Measurements from ENCODE around the gene ARPC3.
"Not testable (repeated sequence)": the region's sequence is repeated elsewhere in the genome, so short reads cannot be mapped to it uniquely, and the experiment has no call there.

ARPC3 gene

DNA sequence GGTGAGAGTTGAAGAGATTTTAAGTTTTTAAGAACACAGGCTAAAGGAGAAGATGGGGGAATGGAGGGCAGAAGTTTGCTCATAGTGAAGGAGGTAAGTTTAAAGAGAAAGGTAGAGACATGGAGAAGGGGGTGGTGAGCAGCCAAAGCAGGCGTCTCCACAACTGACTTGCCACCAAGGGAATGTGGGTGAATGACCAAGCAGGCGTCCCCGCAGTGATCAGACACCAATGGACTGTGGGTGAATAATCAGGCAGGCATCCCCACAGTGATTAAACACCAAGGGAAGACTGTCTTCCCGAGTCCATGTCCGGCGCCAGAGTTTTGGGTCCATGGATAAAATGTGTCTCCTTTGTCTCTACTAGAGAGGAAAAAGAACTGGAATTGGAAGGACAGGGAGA lies 40.1 kb downstream of the ARPC3 start:
- not testable (repeated sequence) for DNase-seq

DNA sequence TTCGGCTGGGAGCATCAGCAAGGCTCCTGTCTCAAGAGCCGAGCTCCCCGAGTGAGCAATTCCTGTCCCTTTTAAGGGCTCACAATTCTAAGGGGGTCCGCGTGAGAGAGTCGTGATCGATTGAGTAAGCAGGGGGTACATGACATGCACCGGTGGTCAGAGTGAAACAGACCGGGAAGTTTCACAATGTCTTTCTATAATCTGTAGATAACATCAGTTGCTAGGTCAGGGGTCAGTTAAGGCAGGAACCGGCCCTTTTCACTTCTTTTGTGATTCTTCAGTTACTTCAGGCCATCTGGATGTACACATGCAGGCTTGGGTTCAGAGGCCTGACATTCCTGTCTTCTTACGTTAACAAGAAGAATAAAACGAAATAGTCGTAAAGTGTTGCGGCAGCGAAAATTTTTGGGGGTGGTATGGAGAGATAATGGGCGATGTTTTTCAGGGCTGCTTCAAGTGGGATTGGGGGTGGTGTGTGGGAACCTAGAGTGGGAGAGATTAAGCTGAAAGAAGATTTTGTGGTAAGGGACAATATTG lies 44.9 kb downstream of the ARPC3 start:
- not testable (repeated sequence) for DNase-seq

DNA sequence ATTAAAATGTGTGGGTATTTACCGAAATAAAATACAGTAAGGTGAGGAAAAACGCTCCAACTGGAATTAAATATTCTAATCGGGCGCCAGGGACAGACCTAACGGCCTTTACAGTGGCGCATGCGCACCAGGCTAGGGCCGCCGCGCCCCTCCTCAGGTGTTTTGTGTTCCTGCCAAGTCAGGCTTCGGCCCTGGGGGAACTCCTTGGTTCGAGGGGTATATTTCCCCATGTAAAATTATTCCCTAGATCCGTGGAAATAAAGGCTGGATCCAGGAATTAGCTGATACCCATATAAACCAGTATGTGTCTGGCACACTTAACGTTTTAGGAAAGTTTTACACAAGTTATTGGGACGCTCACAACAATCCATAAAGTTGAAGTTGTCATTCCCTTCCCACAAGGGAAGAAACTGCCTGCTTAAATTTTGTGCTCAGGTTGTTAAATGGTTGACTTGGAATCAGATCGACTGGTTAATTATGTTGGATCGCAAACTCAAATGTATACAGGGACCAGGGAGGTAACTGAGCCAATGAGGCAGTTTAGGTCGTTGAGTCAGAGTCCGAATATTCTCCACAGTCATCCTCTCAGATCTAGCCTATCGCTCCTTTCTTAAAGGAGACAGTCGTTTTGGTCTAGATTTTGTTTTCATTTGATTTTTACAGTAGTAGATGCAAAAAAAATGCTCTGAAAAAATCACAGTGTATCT lies 46.0 kb downstream of the ARPC3 start:
- peak; percentile 80 to 84 for DNase-seq

DNA sequence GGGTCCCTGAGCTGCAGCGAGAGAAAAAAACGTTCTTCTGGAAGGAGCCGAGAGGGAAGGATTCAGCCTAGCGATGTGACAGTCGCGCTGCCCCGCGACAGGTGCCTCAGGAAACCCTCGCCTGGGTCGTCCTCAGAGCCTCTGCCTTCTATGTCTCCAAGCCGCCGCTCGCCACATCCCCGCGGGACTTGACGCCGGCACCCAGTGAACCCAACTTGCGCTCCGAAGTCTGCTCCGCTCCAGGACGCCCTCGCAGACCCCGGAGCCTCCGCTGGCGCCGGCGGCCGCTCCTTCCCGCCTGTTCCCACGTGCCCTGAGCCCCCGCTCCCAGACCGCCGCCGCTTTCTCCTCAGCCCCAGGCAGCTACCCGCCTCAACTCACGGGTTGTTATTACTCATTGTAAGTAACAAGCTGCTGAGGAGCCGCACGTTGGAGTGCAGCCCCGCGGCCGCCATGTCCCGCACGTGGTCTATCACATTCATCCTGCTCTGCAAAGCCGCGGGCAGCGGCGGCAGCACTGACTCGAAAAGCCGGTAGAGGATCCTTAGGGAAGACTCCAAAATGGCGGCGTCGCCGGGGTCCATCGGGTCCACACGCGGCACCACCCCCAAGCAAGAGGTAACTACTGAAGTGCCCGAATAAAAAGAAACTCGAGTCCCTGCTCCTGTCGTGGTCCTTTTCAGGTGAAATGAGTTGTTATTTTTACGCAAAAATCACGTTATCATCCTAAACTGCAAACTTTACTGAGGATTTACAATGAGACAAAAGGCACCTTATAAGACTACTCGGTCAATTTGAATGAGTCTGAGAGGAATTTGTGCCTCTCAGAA lies 46.8 kb downstream of the ARPC3 start, which contains the start of gene ANAPC7:
Gene ANAPC7, minus strand, starts transcription at position 563 of the 830 bp plus-strand sequence. Its CDS starts 81 bp downstream, at position 482.
- peak; percentile 88 to 89 for DNase-seq
